Osteoblast (primary cell): ENCODE data around the gene MAPRE2. TPM values are rescaled to one million over a fixed set of nuclear protein-coding genes. Genes with fewer than 3 reads are reported as not detected.

Experiments
- DNase-seq: peaks from one replicate; pipeline ENCODE4 v3.0.0; 2011; ENCODE audit warnings: low spot score, mixed read lengths; ENCODE audit not compliant: insufficient read length; ENCODE audit errors: missing footprints
- H2AFZ ChIP-seq: 2 replicates; pipeline ENCODE4 v1.6.0; 2011; ENCODE audit warnings: mild to moderate bottlenecking, low read length
- H3K27ac ChIP-seq: 2 replicates; pipeline ENCODE4 v1.5.1; 2011; ENCODE audit warnings: mild to moderate bottlenecking, low read depth, low read length, moderate library complexity
- H3K27me3 ChIP-seq: 2 replicates; pipeline ENCODE4 v1.6.0; 2012; ENCODE audit warnings: mild to moderate bottlenecking, control low read depth, inconsistent platforms, low read length, moderate library complexity; ENCODE audit not compliant: insufficient read depth
- H3K36me3 ChIP-seq: 2 replicates; pipeline ENCODE4 v1.5.1; 2011; ENCODE audit warnings: mild to moderate bottlenecking, low read length, control low read depth, moderate library complexity; ENCODE audit not compliant: insufficient read depth
- H3K4me1 ChIP-seq: 2 replicates; pipeline ENCODE4 v1.5.1; 2011; ENCODE audit warnings: mild to moderate bottlenecking, low read length, control low read depth, moderate library complexity; ENCODE audit not compliant: insufficient read depth
- H3K4me2 ChIP-seq: 2 replicates; pipeline ENCODE4 v1.6.0; 2011; ENCODE audit warnings: mild to moderate bottlenecking, low read length; ENCODE audit not compliant: insufficient read depth
- H3K4me3 ChIP-seq: fragments of 200-600 bp; sonication (generic); 3 replicates; pipeline ENCODE4 v1.5.1; 2012; ENCODE audit warnings: mild to moderate bottlenecking, low read length, inconsistent platforms; ENCODE audit not compliant: insufficient read depth
- H3K79me2 ChIP-seq: 2 replicates; pipeline ENCODE4 v1.6.0; 2012; ENCODE audit warnings: mild to moderate bottlenecking, low read length, control low read depth, inconsistent platforms; ENCODE audit not compliant: insufficient read depth
- H3K9me3 ChIP-seq: 2 replicates; pipeline ENCODE4 v1.5.1; 2011; ENCODE audit warnings: low read depth, low read length, control low read depth
- H4K20me1 ChIP-seq: 2 replicates; pipeline ENCODE4 v1.6.0; 2012; ENCODE audit warnings: mild to moderate bottlenecking, low read length, control low read depth; ENCODE audit not compliant: insufficient read depth
- CTCF ChIP-seq: IDR thresholded peaks from 2 replicates; pipeline ENCODE4 v1.5.1; 2011; ENCODE audit warnings: mild to moderate bottlenecking, low read depth, low read length, moderate library complexity; ENCODE audit errors: extremely low read depth
- total RNA-seq: library from RNA; depleted of rRNA; stranded (reverse); fragments of >200 nt; gene quantifications from 2 replicates; pipeline ENCODE4 v1.2.3, GENCODE V29; 2012

Gene MAPRE2
- total RNA-seq, 1 donor = 21.7 TPM

- no peaks in the 10 kb centered on the region for H3K36me3 ChIP-seq
- H3K79me2 ChIP-seq = no peaks in the 10 kb centered on the region
- no peak for TF ChIP-seq CTCF
- no peaks in the 10 kb centered on the region for H3K4me1 ChIP-seq
- no peaks in the 10 kb centered on the region for H3K9me3 ChIP-seq
- H3K4me3 ChIP-seq = no peak overlapping the region
- H4K20me1 ChIP-seq = no peaks in the 10 kb centered on the region
- no peak for DNase-seq
- no peak overlapping the region for H3K27ac ChIP-seq
- no peak overlapping the region for H2AFZ ChIP-seq
- H3K27me3 ChIP-seq = peaks cover 7% of the 10 kb centered on the region
- no peak overlapping the region for H3K4me2 ChIP-seq
Measured at GRCh38 chr18:35161934-35162333, 120.7 kb downstream of the MAPRE2 start.

GRCh38 chr18:35163014-35163539, 121.9 kb downstream of the MAPRE2 start:
- Histone ChIP-seq H2AFZ (no peak overlapping the region), H3K27me3 (peaks cover 7% of the 10 kb centered on the region), H4K20me1 (no peaks in the 10 kb centered on the region), H3K4me1 (no peaks in the 10 kb centered on the region), H3K79me2 (no peaks in the 10 kb centered on the region), H3K4me2 (no peak overlapping the region), H3K36me3 (no peaks in the 10 kb centered on the region), H3K4me3 (no peak overlapping the region), H3K9me3 (no peaks in the 10 kb centered on the region), H3K27ac (no peak overlapping the region)
- no peak for TF ChIP-seq CTCF
- peak; percentile 4 for DNase-seq

GRCh38 chr18:35163721-35164120, 122.5 kb downstream of the MAPRE2 start:
- DNase-seq = no peak
- H3K4me1 ChIP-seq = no peaks in the 10 kb centered on the region
- TF ChIP-seq CTCF = no peak
- no peak overlapping the region for H2AFZ ChIP-seq
- H3K27me3 ChIP-seq = peaks cover 7% of the 10 kb centered on the region
- no peak overlapping the region for H3K4me3 ChIP-seq
- H3K9me3 ChIP-seq = no peaks in the 10 kb centered on the region
- no peak overlapping the region for H3K4me2 ChIP-seq
- no peaks in the 10 kb centered on the region for H3K79me2 ChIP-seq
- no peaks in the 10 kb centered on the region for H3K36me3 ChIP-seq
- no peak overlapping the region for H3K27ac ChIP-seq
- H4K20me1 ChIP-seq = no peaks in the 10 kb centered on the region

- DNase-seq = no peak
- Histone ChIP-seq H3K4me3 (no peak overlapping the region), H2AFZ (no peak overlapping the region), H4K20me1 (no peaks in the 10 kb centered on the region), H3K36me3 (no peaks in the 10 kb centered on the region), H3K4me2 (no peak overlapping the region), H3K27me3 (peaks cover 7% of the 10 kb centered on the region), H3K9me3 (no peaks in the 10 kb centered on the region), H3K79me2 (no peaks in the 10 kb centered on the region), H3K4me1 (no peaks in the 10 kb centered on the region), H3K27ac (no peak overlapping the region)
- no peak for TF ChIP-seq CTCF
Measured at GRCh38 chr18:35164133-35164532, 122.9 kb downstream of the MAPRE2 start.
